NCI-H1930 (cell line): ENCODE data around the gene SLC47A2.

ENCODE experiments used
- DNase-seq, 2 experiments: peaks; one replicate each; lab custom pipeline; 2025; lab: John Stamatoyannopoulos, UW

SLC47A2 gene

DNA sequence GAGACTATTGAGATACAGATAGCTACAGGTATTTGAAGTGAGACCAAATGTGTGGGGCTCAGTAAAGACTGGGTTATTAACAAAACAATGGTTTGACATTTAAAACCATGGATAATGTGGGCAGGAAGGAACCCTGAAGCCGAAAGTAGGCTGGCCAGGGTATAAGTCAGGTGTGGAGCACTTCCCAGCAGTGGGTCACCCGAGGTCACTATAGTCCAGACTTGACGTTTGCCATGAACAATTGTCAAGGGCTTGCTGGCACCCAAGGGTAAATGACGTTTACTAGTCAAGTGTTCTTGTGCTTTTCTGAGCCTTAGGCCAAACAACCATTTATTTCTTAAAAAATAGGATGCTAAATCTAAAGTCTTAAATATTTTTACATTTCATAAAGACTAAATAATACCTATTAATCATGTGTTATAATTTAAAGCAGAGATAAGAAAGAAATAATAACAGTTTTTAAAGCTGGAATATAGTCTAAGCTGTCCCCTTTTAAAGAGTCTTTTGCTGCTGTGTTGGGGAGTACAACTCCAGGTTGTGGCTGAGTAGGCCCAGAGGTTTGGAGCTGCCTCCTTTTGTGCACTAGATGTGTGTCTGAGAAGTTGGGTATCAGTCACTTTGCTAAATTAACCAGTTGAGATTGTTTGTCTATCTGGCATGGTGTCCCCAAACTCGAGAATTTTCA, 52.1 kb downstream of the SLC47A2 start:
- no peak for DNase-seq

DNA sequence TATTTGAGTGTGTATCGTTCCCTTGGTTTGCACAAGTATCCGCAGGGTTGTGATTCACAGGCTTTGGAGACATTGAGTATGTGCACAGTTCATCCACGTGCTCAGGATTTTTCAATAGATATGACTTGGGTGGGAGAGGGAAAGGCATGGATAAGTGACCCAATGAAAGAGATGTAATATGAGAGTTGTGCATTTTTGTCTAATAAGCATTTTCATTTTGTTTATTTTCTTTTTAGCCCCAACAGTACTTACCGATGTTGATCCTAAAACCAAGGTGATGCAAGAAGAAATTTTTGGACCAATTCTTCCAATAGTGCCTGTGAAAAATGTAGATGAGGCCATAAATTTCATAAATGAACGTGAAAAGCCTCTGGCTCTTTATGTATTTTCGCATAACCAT, 53.3 kb downstream of the SLC47A2 start:
- no peak for DNase-seq

- DNase-seq = no peak
Observed at GRCh38 chr17:19661121-19661520, 55.3 kb downstream of the SLC47A2 start.

GRCh38 chr17:19660219-19660870, 56.0 kb downstream of the SLC47A2 start:
- no peak for DNase-seq

GRCh38 chr17:19659366-19660177, 56.8 kb downstream of the SLC47A2 start:
- DNase-seq = no peak

DNA sequence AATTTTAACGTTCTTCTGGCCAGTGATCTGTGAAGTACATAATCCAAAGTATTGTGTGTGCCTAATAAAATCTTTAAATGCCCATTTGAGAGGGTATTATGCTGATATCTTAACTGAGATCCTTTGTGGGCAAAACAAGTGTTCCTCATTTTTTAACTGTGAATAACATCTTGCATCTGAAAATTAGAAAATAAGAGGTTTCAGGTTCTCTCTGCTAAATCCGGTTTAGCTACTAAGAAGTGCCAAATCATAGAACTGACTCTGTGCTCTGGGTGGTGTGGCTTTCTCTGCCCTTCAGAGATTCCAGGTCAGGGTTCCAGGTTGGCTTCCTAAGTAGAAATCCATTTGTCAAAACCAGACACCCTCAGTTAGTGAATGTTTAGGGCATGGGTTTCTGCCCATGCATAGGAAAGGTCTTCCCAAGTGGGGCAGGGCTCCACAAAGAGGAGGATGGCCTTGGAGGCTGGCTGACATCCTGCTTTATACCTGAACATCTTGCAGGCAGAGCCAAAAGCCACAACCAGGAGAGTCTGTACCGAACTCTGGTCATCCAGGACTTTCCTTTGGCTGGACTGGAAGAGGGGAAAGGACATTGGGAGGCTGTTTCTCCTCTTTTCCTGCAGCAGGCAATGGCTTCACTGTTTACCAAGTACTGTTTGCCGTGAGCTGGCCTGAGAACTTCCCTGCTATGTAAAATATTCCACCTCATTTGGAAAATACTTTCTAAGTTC, 59.4 kb downstream of the SLC47A2 start:
- no peak for DNase-seq

DNA sequence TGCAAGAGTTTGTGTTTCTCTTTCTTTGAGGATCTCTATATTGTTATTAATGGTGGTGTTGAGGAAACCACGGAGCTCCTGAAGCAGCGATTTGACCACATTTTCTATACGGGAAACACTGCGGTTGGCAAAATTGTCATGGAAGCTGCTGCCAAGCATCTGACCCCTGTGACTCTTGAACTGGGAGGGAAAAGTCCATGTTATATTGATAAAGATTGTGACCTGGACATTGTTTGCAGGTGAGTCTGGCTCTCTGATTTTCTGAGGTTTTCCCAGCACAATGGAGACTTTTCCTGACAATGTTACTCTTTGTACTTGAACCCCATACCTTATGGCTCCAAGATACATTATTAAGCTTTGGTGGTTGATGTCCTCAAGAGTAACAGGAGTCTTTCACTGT, 60.0 kb downstream of the SLC47A2 start:
- DNase-seq = no peak

DNA sequence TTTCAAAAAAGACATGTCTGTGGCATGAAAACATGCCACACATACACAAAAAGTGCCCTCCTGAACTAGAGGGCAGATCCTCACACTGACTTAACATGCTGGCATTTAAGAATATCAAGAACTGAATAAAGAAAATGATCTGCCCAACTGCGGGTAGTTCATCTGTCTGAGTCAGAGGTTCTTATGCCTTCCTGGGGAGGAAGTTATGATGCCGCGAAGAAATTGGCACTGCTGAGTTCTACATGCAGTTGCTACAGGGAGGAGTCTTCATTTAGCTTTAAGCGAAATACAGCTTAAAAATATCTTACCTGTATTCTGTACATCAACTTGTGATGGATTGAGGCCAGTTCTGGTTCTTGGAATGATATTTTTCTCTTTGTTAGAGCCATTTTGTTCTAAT, 61.5 kb downstream of the SLC47A2 start:
- no peak for DNase-seq

DNA sequence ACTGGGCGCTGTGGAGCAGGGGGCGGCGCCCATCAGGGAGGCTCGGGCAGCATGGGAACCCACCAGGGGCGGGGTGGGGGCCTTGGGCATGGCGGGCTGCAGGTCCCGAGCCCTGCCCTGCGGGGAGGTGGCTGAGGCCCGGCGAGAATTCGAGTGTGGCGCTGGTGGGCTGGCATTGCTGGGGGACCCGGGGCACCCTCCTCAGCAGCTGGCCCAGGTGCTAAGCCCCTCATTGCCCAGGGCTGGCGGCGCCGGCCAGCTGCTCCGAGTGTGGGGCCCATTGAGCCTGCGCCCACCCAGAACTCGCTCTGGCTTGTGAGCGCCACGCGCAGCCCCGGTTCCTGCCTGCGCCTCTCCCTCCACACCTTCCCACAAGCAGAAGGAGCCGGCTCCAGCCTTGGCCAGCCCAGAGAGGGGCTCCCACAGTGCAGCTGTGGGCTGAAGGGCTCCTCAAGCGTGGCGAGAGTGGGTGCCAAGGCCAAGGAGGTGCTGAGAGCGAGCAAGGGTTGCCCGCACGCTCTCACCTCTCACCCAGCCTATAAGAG, 62.0 kb downstream of the SLC47A2 start:
- no peak for DNase-seq

- no peak for DNase-seq
Observed at GRCh38 chr17:19652595-19652994, 63.8 kb downstream of the SLC47A2 start.

DNA sequence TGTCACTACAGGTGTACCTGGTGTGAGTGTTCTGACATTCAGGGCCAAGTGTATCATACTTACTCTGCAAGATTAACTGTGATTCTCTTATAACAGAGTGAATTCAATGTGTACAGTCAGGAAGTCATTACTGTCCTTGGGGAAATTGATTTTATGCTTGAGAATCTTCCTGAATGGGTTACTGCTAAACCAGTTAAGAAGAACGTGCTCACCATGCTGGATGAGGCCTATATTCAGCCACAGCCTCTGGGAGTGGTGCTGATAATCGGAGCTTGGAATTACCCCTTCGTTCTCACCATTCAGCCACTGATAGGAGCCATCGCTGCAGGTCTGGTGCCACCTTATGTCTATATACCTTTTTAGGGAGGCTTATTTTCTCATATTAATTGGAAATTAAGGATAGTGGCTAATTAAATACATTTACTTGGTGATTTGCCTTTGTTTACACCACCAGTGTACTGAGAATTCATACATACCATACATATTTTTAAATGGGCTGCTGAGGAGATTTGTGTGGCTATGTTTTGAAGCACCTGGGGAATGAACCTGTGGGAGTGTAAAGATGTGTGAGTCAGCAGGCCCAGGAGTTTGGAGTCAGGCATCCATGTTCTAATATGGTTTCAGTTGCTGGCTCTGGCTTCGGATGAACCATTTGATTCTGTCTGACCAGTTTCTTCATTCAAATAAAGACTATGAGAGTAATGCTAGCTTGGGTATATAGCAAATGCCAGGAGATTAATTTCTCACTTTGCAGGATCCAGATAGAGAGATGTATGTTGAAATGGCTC, 64.7 kb downstream of the SLC47A2 start:
- DNase-seq = no peak

DNA sequence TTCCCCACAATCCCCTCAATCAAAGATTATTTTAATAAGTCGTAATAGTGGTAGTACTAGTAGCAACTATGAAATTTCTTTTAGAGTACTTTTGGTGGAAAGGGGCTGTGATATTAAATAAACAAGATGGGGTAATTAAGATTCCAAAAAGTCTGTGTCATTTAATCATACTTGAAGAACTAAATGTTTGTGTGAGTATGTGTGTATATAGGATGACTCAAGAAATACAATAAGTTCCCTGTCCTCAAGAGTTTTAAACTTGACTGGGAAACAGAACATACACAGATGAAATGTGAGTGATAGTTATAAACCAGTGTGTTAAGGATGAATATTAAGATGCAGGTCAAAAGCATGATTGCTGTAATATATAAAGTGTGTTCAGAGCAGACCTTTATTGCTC, 65.6 kb downstream of the SLC47A2 start:
- no peak for DNase-seq

- DNase-seq = no peak
Observed at GRCh38 chr17:19649274-19649541, 67.2 kb downstream of the SLC47A2 start.

GRCh38 chr17:19648475-19649273, 67.7 kb downstream of the SLC47A2 start, which contains the start of gene ALDH3A2:
Gene ALDH3A2, plus strand, starts transcription at chr17:19648751. Its CDS starts 221 bp downstream, at chr17:19648972.
- DNase-seq = peak; percentile 86 to 92

GRCh38 chr17:19647697-19648474, 68.5 kb downstream of the SLC47A2 start:
- DNase-seq = peak in 1 of 2 experiments; percentile 27

DNA sequence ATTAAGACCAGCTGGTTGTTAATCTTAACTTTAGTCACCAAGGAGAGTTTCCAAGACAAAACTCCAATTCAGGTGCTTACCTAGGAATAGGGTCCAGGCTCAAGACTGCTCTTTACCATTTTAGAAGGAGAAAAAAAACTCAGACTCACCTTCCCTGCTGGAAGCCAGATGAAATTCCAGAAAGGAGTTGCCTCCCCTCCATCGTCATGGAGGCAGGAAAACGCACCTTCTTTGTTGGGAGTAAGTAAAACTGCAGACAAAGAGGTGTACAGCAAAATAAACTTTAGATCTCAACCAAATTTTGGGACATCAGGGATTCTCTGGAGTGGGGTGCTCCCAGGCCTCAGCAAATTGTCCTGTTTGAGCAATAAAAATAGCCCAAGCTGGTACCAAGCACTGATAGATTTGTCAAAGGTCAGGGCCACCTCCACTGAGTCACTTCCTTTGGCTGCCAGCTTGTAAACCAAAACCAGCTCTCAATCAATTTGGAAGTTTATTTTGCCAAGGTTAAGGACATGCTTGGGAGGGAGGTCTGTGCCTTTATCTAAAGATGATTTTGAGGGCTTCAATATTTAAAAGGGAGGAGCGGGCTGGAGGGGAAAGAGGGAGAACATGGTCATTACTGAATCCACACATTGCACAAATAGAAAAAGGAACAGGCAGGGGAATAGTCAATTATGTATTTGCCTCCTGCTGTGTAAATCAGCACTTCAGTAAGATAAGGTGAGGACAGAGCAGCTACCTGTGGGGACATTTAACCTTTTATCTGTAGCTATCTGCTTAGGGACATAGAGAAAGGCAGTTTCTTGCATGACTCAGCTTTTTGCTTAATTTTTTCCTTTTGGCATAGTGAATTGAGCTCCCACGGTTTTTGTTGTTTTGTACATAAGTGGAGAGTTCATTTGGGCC, 69.3 kb downstream of the SLC47A2 start:
- DNase-seq = no peak

- DNase-seq = peak; percentile 13 to 27
Observed at GRCh38 chr17:19645734-19646201, 70.6 kb downstream of the SLC47A2 start.

DNA sequence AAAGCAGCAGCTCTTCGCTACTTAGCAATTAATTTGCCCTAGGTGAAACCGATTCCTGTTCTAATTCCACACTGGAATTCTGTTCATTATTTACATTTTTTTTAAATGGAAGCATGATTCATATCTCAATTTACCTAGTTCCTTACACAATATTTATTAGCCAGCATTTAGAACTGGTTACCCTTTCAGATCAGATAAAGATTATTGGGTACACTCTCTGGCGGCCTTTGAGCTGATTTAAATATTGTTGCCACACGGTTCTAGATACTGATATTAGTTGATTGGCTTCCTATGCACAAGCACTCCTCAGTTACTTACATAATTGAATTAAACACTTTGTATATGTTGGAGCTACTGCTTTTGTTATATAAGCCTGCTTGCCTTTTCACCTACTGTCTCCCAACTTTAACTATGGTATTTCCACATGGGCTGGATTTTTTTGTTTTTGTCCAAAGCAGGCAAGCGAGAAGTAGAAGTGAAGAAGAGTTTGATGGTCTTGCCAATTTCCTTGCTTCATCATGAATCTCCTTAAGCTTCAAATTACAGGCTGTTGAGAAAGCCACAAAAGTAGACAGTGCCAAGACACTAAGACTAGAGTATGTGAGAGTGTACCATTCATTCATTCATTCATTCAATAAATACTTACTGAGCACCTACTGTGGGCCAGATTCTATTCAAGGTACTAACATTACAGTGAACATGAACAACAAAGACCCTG, 71.7 kb downstream of the SLC47A2 start:
- DNase-seq = no peak
